Spleen (tissue), 11 donors: ENCODE results near the gene ARHGAP28. TPM values are rescaled to one million over a fixed set of nuclear protein-coding genes. Genes with fewer than 3 reads are reported as not detected.

Experiments
- DNase-seq: peaks from one replicate; pipeline ENCODE4 v3.0.0-alpha.2; 2020
- H3K27ac ChIP-seq, 8 donors: fragments of 200-600 bp; sonication (generic) in 7 of 8; 1 replicate in 4 of 8; 2 replicates in 4 of 8; pipeline versions ENCODE4 v1.5.0 to v1.8.0; 2016 to 2021; ENCODE audit warnings: inconsistent platforms in 4 of 8, mild to moderate bottlenecking in 4 of 8, moderate library complexity in 1 of 8
- H3K27me3 ChIP-seq, 7 donors: fragments of 200-600 bp; sonication (generic) in 6 of 7; replicated peaks in 1 of 7; 1 replicate in 4 of 7; 2 replicates in 3 of 7; pipeline versions ENCODE4 v1.5.0 to v1.8.0; 2016 to 2021; ENCODE audit warnings: inconsistent platforms in 3 of 7, mild to moderate bottlenecking in 1 of 7
- H3K36me3 ChIP-seq, 6 donors: fragments of 200-600 bp; sonication (generic) in 5 of 6; 1 replicate in 4 of 6; 2 replicates in 2 of 6; pipeline versions ENCODE4 v1.5.0 to v1.8.0; 2016 to 2021; ENCODE audit warnings: inconsistent platforms in 2 of 6
- H3K4me1 ChIP-seq, 6 donors: fragments of 200-600 bp; sonication (generic) in 5 of 6; 1 replicate in 3 of 6; 2 replicates in 3 of 6; pipeline versions ENCODE4 v1.5.0 to v1.8.0; 2016 to 2021; ENCODE audit warnings: inconsistent platforms in 3 of 6
- H3K4me3 ChIP-seq, 8 donors: fragments of 200-600 bp; sonication (generic) in 7 of 8; 1 replicate in 4 of 8; 2 replicates in 4 of 8; pipeline versions ENCODE4 v1.5.0 to v1.8.0; 2016 to 2021; ENCODE audit warnings: inconsistent platforms in 4 of 8, mild to moderate bottlenecking in 4 of 8, moderate library complexity in 2 of 8
- H3K9me3 ChIP-seq, 8 donors: fragments of 200-600 bp; sonication (generic) in 7 of 8; 1 replicate in 4 of 8; 2 replicates in 4 of 8; pipeline versions ENCODE4 v1.5.0 to v1.8.0; 2016 to 2021; ENCODE audit warnings: inconsistent platforms in 4 of 8
- CTCF ChIP-seq, 11 experiments: fragments of 200-600 bp in 7 of 11; fragments of 450-650 bp in 4 of 11; sonication (generic) in 4 of 11; IDR thresholded peaks in 8 of 11; conservative IDR thresholded peaks in 3 of 11; 1 replicate in 7 of 11; 2 replicates in 4 of 11; pipeline versions ENCODE4 v1.4.0 to v1.8.0; 2016 to 2021; ENCODE audit warnings: antibody characterized with exemption in 11 of 11, inconsistent platforms in 4 of 11, mild to moderate bottlenecking in 1 of 11
- POLR2A ChIP-seq, 3 donors: fragments of 450-650 bp; IDR thresholded peaks; one replicate each; pipeline ENCODE4 v1.5.1; 2017; ENCODE audit warnings: antibody characterized with exemption in 3 of 3, mild to moderate bottlenecking in 1 of 3
- POLR2AphosphoS5 ChIP-seq, 3 donors: sonication (generic); formaldehyde crosslinking; IDR thresholded peaks; one replicate each; pipeline ENCODE4 v1.5.1; 2017; ENCODE audit warnings: antibody characterized with exemption in 3 of 3
- WGBS, 5 donors: extraction: QIAGEN DNeasy Blood & Tissue Kit in 3 of 5; methylation state at CpG; one replicate each; pipeline versions ENCODE4 v1.1.5 to v1.1.7; 2013 to 2018; 5-methylcytosine and 5-hydroxymethylcytosine counted together
- intact Hi-C: fragments of 100-400 bp; cut with DNase I; formaldehyde crosslinking; loops from one replicate; pipeline ENCODE4 v1.15.0; 2023; ENCODE audit warnings: low total_unique reads
- polyA plus RNA-seq, 3 donors: library from polyadenylated mRNA; stranded (reverse); fragments of 200-250 nt; gene quantifications; one replicate each; pipeline ENCODE4 v1.2.1, GENCODE V29; 2013
- total RNA-seq, 7 donors: library from RNA; depleted of rRNA in 3 of 7; stranded (reverse); fragments of >200 nt in 3 of 7; fragmentation: NEBNext Ultra II Directional in 4 of 7; extraction: Animal tissue kit (Norgen Biotek cat#: 25700) in 4 of 7; gene quantifications; one replicate each; pipeline versions ENCODE4 v1.1.0 to v1.2.1, GENCODE V29; 2016 to 2021
- donor health status: healthy with polysubstance abuse.
- donor health status: DM: no; HTN: no; CAD: no; lungs with moderate emphysema.
- donor health status: DM: no; HTN: no; CAD: no.
- donor health status: Bipolar disorder and iron deficiency.
- donor health status: healthy.
- donor health status: DM: no; HTN: no; CAD: no.
- donor health status: DM: yes; HTN: yes; CAD: no.

Gene ARHGAP28
- total and polyA plus RNA-seq, 10 donors = 1.9 to 78.3 (median 30.3) TPM

DNA sequence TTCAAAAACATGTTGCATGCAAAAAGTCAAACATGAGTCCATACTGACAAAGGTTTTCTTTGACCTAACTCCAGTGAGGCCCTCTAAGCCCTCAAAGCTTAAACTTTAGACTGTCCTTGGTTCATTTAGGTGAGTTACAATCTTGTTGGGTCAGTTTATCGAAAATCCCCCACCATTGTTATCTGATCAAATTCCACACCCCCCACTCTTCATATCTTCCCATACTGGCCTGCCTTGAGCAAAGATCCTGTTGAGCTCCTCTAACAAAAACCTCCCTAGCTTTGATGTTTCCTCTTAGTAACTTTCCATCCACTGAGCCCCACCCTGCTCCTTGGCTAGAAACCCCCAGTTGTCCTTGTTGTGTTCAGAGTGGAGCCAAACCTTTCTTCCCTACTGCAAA, 193.7 kb downstream of the ARHGAP28 start:
- no peaks in the 10 kb centered on the region for H3K9me3 ChIP-seq
- intact Hi-C loops = loop anchor here (5.0 kb wide), 1 partner anchor 254 kb away; no protein-coding TSS in a partner anchor
- no peak overlapping the region for H3K27ac ChIP-seq
- H3K4me1 ChIP-seq = no peaks in the 10 kb centered on the region
- H3K36me3 ChIP-seq = no peaks in the 10 kb centered on the region
- TF ChIP-seq POLR2A (IDR thresholded peaks at IDR 0.05) (no peak), CTCF (IDR thresholded peaks at IDR 0.05 in 8 of 11, conservative IDR thresholded peaks at IDR 0.05 in 3 of 11) (no peak), POLR2AphosphoS5 (IDR thresholded peaks at IDR 0.05) (no peak)
- no peak overlapping the region for H3K4me3 ChIP-seq
- 74 to 92% (median 84%) methylated on average over 1 of the region's 1 CpG for WGBS, 5 donors
- no peaks in the 10 kb centered on the region for H3K27me3 ChIP-seq
- no peak for DNase-seq

GRCh38 chr18:6927153-6927552, 197.6 kb downstream of the ARHGAP28 start:
- WGBS, 5 donors = 78 to 87% (median 80%) methylated on average over 2 of the region's 2 CpGs
- Histone ChIP-seq H3K9me3 (no peaks in the 10 kb centered on the region), H3K27ac (no peak overlapping the region), H3K27me3 (no peaks in the 10 kb centered on the region), H3K4me3 (no peak overlapping the region), H3K4me1 (no peaks in the 10 kb centered on the region), H3K36me3 (no peaks in the 10 kb centered on the region)
- no peak for DNase-seq
- intact Hi-C loops = no loop called here
- no peak for TF ChIP-seq POLR2A (IDR thresholded peaks at IDR 0.05)
- no peak for TF ChIP-seq POLR2AphosphoS5 (IDR thresholded peaks at IDR 0.05)
- TF ChIP-seq CTCF (IDR thresholded peaks at IDR 0.05 in 8 of 11, conservative IDR thresholded peaks at IDR 0.05 in 3 of 11) = no peak

GRCh38 chr18:6928359-6928758, 198.8 kb downstream of the ARHGAP28 start:
- H3K36me3 ChIP-seq = no peaks in the 10 kb centered on the region
- H3K9me3 ChIP-seq = no peaks in the 10 kb centered on the region
- no peaks in the 10 kb centered on the region for H3K4me1 ChIP-seq
- intact Hi-C loops = no loop called here
- TF ChIP-seq POLR2AphosphoS5 (IDR thresholded peaks at IDR 0.05) (no peak), CTCF (IDR thresholded peaks at IDR 0.05 in 8 of 11, conservative IDR thresholded peaks at IDR 0.05 in 3 of 11) (no peak), POLR2A (IDR thresholded peaks at IDR 0.05) (no peak)
- 81 to 88% (median 86%) methylated on average over 11 of the region's 11 CpGs for WGBS, 5 donors
- H3K27me3 ChIP-seq = no peaks in the 10 kb centered on the region
- no peak overlapping the region for H3K27ac ChIP-seq
- no peak overlapping the region for H3K4me3 ChIP-seq
- no peak for DNase-seq

DNA sequence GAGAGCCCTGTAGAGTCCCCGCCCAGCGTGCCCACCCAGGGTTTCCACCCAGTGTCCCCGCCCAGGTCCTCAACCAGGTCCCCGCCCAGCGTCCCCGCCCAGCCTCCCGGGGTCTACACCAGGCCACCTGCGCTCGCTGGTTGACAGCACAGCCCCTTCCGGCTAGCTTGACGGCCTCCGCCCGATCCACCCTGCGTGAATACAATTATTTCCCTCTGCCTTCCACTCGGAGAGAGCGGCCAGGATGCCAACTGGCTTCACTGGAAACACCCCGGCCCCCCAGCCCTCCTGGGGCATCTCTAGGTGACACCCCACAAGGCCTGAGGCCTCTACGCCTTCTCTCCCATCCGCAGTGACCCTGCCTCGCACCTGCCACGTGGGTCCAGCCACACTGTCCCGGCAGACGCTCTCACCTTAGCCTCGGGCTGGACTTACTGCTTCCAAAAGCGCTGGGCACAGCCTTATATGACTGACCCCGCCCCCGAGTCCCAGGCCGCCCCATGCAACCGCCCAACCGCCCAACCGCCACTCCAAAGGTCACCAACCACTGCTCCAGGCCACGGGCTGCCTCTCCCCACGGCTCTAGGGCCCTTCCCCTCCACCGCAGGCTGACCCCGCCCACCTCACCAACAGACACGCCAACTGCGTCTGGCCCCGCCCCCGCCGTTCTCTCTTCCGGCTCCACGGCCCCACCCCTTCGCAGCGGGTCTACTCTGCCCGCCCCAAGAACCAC, 200.0 kb downstream of the ARHGAP28 start:
- H3K4me3 ChIP-seq = no peak overlapping the region
- H3K27me3 ChIP-seq = no peaks in the 10 kb centered on the region
- H3K27ac ChIP-seq = no peak overlapping the region
- no peak for TF ChIP-seq POLR2A (IDR thresholded peaks at IDR 0.05)
- TF ChIP-seq POLR2AphosphoS5 (IDR thresholded peaks at IDR 0.05) = no peak
- TF ChIP-seq CTCF (IDR thresholded peaks at IDR 0.05 in 8 of 11, conservative IDR thresholded peaks at IDR 0.05 in 3 of 11) = no peak
- intact Hi-C loops = no loop called here
- H3K9me3 ChIP-seq = no peaks in the 10 kb centered on the region
- 91 to 95% (median 95%) methylated on average over 43 to 45 of the region's 45 CpGs for WGBS, 5 donors
- no peaks in the 10 kb centered on the region for H3K4me1 ChIP-seq
- DNase-seq = no peak
- H3K36me3 ChIP-seq = no peaks in the 10 kb centered on the region
